Vagina (tissue), 2 donors: ENCODE results near the gene ARPC4. TPM values are rescaled to one million over a fixed set of nuclear protein-coding genes. Genes with fewer than 3 reads are reported as not detected.
A peak's percentile ranks its signal among the peaks of the same experiment; 100 is the strongest.

Source experiments
- DNase-seq, 2 donors: peaks; one replicate each; pipeline ENCODE4 v3.0.0-alpha.2; 2017; ENCODE audit errors: extremely low spot score in 2 of 2
- H3K27ac ChIP-seq: fragments of 200-600 bp; sonication (generic); one replicate; pipeline ENCODE4 v1.5.1; 2019
- H3K27me3 ChIP-seq: fragments of 200-600 bp; sonication (generic); one replicate; pipeline ENCODE4 v1.5.1; 2019
- H3K36me3 ChIP-seq, 2 donors: fragments of 200-600 bp; sonication (generic); one replicate each; pipeline ENCODE4 v1.5.1; 2017 to 2019
- H3K4me1 ChIP-seq: fragments of 200-600 bp; sonication (generic); one replicate; pipeline ENCODE4 v1.5.1; 2019
- H3K4me3 ChIP-seq, 2 donors: fragments of 200-600 bp; sonication (generic); 1 replicate in 1 of 2; 2 replicates in 1 of 2; pipeline ENCODE4 v1.5.1; 2016 to 2019
- H3K9me3 ChIP-seq: fragments of 200-600 bp; sonication (generic); one replicate; pipeline ENCODE4 v1.5.1; 2019
- POLR2A ChIP-seq, 2 donors: fragments of 450-650 bp; IDR thresholded peaks; one replicate each; pipeline ENCODE4 v1.6.1; 2017; ENCODE audit warnings: antibody characterized with exemption in 2 of 2, mild to moderate bottlenecking in 2 of 2, moderate library complexity in 2 of 2
- POLR2AphosphoS5 ChIP-seq, 2 donors: sonication (generic); formaldehyde crosslinking; IDR thresholded peaks; one replicate each; pipeline ENCODE4 v1.9.0; 2017; ENCODE audit warnings: antibody characterized with exemption in 2 of 2, mild to moderate bottlenecking in 2 of 2, low read depth in 1 of 2; ENCODE audit not compliant: insufficient read depth in 1 of 2
- intact Hi-C: fragments of 100-400 bp; cut with DNase I; formaldehyde crosslinking; loops from one replicate; pipeline ENCODE4 v1.15.1; 2023
- total RNA-seq: library from RNA; depleted of rRNA; stranded (reverse); fragments of >200 nt; gene quantifications from one replicate; pipeline ENCODE4 v1.2.3, GENCODE V29; 2016
- TF ChIP-seq, protein P1 (sequence below), 3 experiments: fragments of 450-650 bp in 2 of 3; fragments of 200-600 bp in 1 of 3; sonication (generic) in 1 of 3; IDR thresholded peaks; one replicate each; pipeline ENCODE4 v1.5.1; 2017 to 2019; ENCODE audit warnings: antibody characterized with exemption in 3 of 3, mild to moderate bottlenecking in 2 of 3, moderate library complexity in 2 of 3

ARPC4 gene
- total RNA-seq, 1 donor from 2014 or later: 124 TPM

DNA sequence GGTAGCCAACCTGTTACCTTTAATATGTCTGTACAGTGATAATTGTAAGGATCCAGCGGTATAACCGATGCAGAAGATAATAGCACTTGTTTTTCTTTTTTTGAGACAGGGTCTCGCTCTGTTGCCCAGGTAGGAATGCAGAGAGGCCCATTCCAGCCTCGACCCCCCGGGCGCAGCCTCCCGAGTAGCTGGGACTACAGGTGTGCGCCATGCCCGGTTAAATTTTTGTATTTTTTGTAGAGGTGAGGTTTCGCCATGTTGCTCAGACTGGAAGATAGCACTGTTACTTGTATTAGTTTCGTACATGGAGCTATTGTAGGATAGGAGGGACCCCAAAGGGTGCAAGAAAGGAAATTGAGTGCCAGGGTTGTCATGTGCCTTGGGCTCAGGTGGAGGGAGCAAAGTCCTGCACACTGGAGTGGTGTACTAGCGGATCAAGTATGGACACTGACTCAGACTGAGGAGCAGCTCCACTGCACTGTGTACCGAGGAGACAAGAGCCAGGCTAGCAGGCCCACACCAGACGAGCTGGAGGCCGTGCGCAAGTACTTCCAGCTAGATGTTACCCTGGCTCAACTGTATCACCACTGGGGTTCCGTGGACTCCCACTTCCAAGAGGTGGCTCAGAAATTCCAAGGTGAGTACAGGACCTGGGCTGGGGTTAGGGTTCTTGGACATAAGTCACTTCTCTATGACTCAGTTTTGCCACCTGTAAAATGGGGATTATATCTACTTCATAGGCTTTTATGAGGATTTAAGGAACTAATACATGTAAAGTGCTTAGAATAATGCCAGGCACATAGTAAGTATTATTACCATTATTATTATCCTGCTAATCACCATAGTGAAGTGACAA lies 42.1 kb upstream of the ARPC4 start:
- peaks cover 38% of the 10 kb centered on the region for H3K4me1 ChIP-seq
- H3K27me3 ChIP-seq: no peaks in the 10 kb centered on the region
- no peak for DNase-seq
- H3K9me3 ChIP-seq: no peaks in the 10 kb centered on the region
- intact Hi-C loops: no loop called here
- peak overlapping the region; percentile 55 to 59 for H3K4me3 ChIP-seq
- H3K27ac ChIP-seq: peak overlapping the region; percentile 91
- peaks cover 0 to 28% of the 10 kb centered on the region in 2 donors for H3K36me3 ChIP-seq
- TF ChIP-seq, protein P1, sequence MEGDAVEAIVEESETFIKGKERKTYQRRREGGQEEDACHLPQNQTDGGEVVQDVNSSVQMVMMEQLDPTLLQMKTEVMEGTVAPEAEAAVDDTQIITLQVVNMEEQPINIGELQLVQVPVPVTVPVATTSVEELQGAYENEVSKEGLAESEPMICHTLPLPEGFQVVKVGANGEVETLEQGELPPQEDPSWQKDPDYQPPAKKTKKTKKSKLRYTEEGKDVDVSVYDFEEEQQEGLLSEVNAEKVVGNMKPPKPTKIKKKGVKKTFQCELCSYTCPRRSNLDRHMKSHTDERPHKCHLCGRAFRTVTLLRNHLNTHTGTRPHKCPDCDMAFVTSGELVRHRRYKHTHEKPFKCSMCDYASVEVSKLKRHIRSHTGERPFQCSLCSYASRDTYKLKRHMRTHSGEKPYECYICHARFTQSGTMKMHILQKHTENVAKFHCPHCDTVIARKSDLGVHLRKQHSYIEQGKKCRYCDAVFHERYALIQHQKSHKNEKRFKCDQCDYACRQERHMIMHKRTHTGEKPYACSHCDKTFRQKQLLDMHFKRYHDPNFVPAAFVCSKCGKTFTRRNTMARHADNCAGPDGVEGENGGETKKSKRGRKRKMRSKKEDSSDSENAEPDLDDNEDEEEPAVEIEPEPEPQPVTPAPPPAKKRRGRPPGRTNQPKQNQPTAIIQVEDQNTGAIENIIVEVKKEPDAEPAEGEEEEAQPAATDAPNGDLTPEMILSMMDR (IDR thresholded peaks at IDR 0.05): no peak
- TF ChIP-seq POLR2A (IDR thresholded peaks at IDR 0.05): no peak
- TF ChIP-seq POLR2AphosphoS5 (IDR thresholded peaks at IDR 0.05; ENCODE audit: insufficient read depth in 1 of 2, low read depth in 1 of 2): no peak

DNA sequence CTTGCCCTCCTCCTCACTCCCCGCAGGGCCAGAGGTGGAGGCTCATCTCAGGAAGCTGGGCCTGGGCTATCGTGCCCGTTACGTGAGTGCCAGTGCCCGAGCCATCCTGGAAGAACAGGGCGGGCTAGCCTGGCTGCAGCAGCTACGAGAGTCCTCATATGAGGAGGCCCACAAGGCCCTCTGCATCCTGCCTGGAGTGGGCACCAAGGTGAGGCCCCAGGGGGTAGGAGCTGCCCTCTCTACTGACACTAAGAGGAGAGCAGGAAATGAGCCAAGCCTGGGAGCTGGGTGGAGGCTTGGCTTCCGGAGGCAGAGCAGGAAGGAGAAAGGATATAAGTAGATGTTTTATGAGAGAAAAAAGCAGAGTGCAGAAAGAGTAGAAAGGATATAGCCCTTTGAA lies 38.2 kb upstream of the ARPC4 start:
- Histone ChIP-seq H3K27ac (no peak overlapping the region), H3K36me3 (peaks cover 0 to 45% of the 10 kb centered on the region in 2 donors), H3K27me3 (no peaks in the 10 kb centered on the region), H3K4me1 (peaks cover 29% of the 10 kb centered on the region), H3K4me3 (no peak overlapping the region), H3K9me3 (no peaks in the 10 kb centered on the region)
- intact Hi-C loops: no loop called here
- TF ChIP-seq, protein P1 (IDR thresholded peaks at IDR 0.05): no peak
- TF ChIP-seq POLR2AphosphoS5 (IDR thresholded peaks at IDR 0.05; ENCODE audit: insufficient read depth in 1 of 2, low read depth in 1 of 2) (no peak), POLR2A (IDR thresholded peaks at IDR 0.05) (no peak)
- no peak for DNase-seq

DNA sequence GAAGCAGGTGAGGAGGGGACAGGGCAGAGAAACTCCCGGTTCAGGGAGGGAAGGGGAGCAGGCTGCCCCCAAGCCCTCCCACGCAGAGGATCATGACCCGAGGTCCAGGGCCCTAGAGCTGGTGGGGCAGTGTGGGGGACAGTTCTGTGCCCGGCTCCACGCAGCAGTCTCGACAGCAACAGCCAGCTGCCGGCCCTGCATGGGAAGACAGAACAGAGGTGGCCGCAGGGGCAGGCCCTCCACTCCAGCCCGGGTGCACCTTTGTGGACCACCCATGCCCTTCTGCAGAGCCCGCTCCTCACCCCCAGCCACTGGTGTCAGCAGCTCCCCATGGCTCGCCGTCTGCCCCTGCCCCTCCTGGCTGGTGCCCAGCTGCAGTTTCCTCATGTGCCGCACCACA lies 35.5 kb upstream of the ARPC4 start:
- Histone ChIP-seq H3K4me1 (peaks cover 10% of the 10 kb centered on the region), H3K4me3 (no peak overlapping the region), H3K9me3 (no peaks in the 10 kb centered on the region), H3K27ac (no peak overlapping the region), H3K36me3 (peaks cover 0 to 38% of the 10 kb centered on the region in 2 donors), H3K27me3 (no peaks in the 10 kb centered on the region)
- TF ChIP-seq POLR2AphosphoS5 (IDR thresholded peaks at IDR 0.05; ENCODE audit: insufficient read depth in 1 of 2, low read depth in 1 of 2) (no peak), POLR2A (IDR thresholded peaks at IDR 0.05) (no peak)
- TF ChIP-seq, protein P1 (IDR thresholded peaks at IDR 0.05): no peak
- DNase-seq: no peak
- intact Hi-C loops: no loop called here

DNA sequence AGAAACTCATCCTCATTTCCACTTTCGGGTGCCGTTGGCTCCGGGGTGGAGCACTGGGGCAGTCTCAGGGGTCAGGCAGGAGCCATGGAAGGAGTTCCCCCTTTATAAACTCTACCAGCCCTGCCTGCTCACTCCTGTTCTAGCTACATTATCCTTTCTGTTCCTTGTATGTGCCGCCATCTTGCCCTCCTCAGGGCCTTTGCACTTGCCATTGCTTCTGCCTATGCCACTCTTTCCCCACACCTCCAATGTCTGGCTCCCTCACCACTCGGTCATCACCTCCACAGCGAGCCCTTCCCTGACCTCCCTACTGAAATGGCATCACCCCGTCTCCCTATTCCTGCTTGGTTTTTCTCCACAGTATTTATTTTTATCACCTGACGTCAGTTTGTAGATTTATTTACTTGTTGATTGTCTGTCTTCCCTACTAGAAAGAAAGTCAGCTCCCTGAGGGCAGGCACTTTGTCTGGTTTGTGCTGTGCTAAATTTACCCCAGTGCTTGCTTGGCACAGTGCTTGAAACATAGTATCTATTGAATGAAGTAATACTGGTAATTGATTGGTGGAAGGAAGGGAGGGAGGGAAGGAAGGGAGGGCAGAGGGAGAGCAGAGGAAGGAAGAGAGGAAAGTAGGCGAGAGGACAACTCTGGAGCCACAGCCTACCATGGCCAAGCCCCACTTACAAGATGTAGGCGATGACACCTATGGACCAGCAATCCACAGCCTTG lies 31.9 kb upstream of the ARPC4 start:
- Histone ChIP-seq H3K4me3 (no peak overlapping the region), H3K9me3 (no peaks in the 10 kb centered on the region), H3K36me3 (peaks cover 0 to 32% of the 10 kb centered on the region in 2 donors), H3K4me1 (no peaks in the 10 kb centered on the region), H3K27ac (no peak overlapping the region), H3K27me3 (no peaks in the 10 kb centered on the region)
- TF ChIP-seq, protein P1 (IDR thresholded peaks at IDR 0.05): no peak
- no peak for TF ChIP-seq POLR2A (IDR thresholded peaks at IDR 0.05)
- no peak for TF ChIP-seq POLR2AphosphoS5 (IDR thresholded peaks at IDR 0.05; ENCODE audit: insufficient read depth in 1 of 2, low read depth in 1 of 2)
- intact Hi-C loops: no loop called here
- no peak for DNase-seq
